Activated CD8-positive, alpha-beta T cell treated with anti-CD3 and anti-CD28 coated beads, Interleukin-2, amount 10 ng/mL, durations not matched to agents 7 days and 5 days (primary cell): Measurements from ENCODE around the gene PRKCZ. TPM values are rescaled to one million over a fixed set of nuclear protein-coding genes. Genes with fewer than 3 reads are reported as not detected.

Experiments used
- ATAC-seq: fragments of 150-1000 bp; cut with Tn5 transposase; one replicate; pipeline ENCODE4 v1.10.0; 2021; ENCODE audit warnings: moderate library complexity
- CTCF ChIA-PET: fragments of 350-600 bp; sonication (Branson Sonifier 250); formaldehyde crosslinking; loops from one replicate; lab custom pipeline; 2021; ENCODE audit warnings: antibody characterized with exemption; lab: Charles Lee
- POLR2A ChIA-PET: fragments of 350-600 bp; sonication (Branson Sonifier 250); formaldehyde crosslinking; loops from one replicate; lab custom pipeline; 2021; ENCODE audit warnings: antibody characterized with exemption; lab: Charles Lee
- DNase-seq: peaks from one replicate; pipeline ENCODE4 v3.0.0-alpha.2; 2020
- H3K27ac Mint-ChIP-seq: one replicate; pipeline ENCODE4 v1.8.0; 2021; ENCODE audit warnings: mild to moderate bottlenecking, mixed read lengths
- H3K27me3 Mint-ChIP-seq: one replicate; pipeline ENCODE4 v1.8.0; 2021; ENCODE audit warnings: low read depth, mixed read lengths
- H3K36me3 Mint-ChIP-seq: one replicate; pipeline ENCODE4 v1.8.0; 2021; ENCODE audit warnings: low read depth, mixed read lengths
- H3K4me1 Mint-ChIP-seq: one replicate; pipeline ENCODE4 v1.8.0; 2021; ENCODE audit warnings: low read depth, mixed read lengths
- H3K4me3 Mint-ChIP-seq: one replicate; pipeline ENCODE4 v1.8.0; 2021; ENCODE audit warnings: mild to moderate bottlenecking, mixed read lengths
- H3K9me3 Mint-ChIP-seq: one replicate; pipeline ENCODE4 v1.8.0; 2022; ENCODE audit warnings: mixed read lengths; ENCODE audit not compliant: insufficient read depth
- total RNA-seq, 2 experiments: library from RNA; stranded (reverse); gene quantifications; one replicate each; pipeline ENCODE4 v1.2.3, GENCODE V29; 2021

Gene PRKCZ
- total RNA-seq, 2 experiments from 2014 or later: 11.4 to 12.9 TPM

- H3K4me1 Mint-ChIP-seq: peaks cover 16% of the 10 kb centered on the region
- H3K27ac Mint-ChIP-seq: no peak overlapping the region
- peak overlapping the region; percentile 62 for H3K4me3 Mint-ChIP-seq
- no peaks in the 10 kb centered on the region for H3K36me3 Mint-ChIP-seq
- ChIA-PET POLR2A (no interaction called here), CTCF (no interaction called here)
- no peaks in the 10 kb centered on the region for H3K9me3 Mint-ChIP-seq
- H3K27me3 Mint-ChIP-seq: peaks cover 16% of the 10 kb centered on the region
- DNase-seq: peak; percentile 43
- no peak for ATAC-seq
Measured at GRCh38 chr1:2050461-2050792, 216 bp downstream of the PRKCZ start.

DNA sequence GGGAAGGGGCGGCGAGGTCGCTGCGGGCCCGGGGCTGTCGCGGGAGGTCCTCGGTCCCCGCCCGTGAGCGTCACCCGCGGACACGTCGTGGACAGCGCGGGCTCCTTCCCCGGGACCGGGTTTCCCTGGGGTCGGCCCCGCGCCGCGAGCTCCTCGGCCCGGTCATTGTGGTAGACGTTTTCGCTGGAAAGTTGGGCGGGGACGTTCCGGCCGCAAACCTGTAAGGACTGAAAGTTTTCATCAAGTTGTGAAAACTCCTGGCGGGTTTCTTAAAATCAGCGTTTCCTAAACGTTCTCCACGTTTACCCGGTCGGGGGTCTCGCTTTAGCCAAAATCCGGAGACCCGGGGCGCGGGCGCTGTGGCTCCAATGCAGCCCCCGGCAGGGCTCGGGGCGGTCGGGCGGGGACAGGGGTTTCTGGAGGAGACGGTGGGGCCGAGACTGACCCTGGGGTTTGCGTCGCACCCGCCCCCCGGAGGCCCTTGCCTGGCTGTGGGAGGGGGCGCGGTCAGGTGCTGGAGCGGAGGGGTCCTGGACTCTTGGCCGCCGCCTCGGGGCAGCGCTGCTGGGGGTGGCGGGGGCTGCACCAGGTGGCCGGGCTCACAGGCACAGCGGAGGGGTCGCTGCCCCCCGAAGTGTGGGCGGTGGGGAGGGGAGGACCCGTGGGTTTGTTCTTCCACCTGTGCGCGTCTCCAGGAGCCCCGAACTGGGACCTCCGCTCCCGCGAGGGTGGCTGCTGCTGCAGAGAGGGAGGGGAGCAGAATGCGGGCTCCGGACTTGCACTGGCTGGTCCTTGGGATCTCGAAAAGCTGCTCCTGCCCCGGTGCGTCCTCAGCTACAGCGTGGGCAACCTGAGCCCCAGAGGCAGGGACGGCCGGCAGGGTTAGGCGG is 827 bp downstream of the PRKCZ start:
- Mint-ChIP-seq H3K27ac (no peak overlapping the region), H3K4me3 (peak overlapping the region; percentile 62), H3K9me3 (no peaks in the 10 kb centered on the region), H3K27me3 (peaks cover 14% of the 10 kb centered on the region), H3K4me1 (peaks cover 11% of the 10 kb centered on the region), H3K36me3 (no peaks in the 10 kb centered on the region)
- ChIA-PET POLR2A (no interaction called here), CTCF (no interaction called here)
- ATAC-seq (no peak), DNase-seq (no peak)

- ChIA-PET POLR2A (no interaction called here), CTCF (no interaction called here)
- H3K36me3 Mint-ChIP-seq: no peaks in the 10 kb centered on the region
- peaks cover 14% of the 10 kb centered on the region for H3K27me3 Mint-ChIP-seq
- peaks cover 11% of the 10 kb centered on the region for H3K4me1 Mint-ChIP-seq
- ATAC-seq: no peak
- no peak overlapping the region for H3K27ac Mint-ChIP-seq
- no peaks in the 10 kb centered on the region for H3K9me3 Mint-ChIP-seq
- no peak overlapping the region for H3K4me3 Mint-ChIP-seq
- DNase-seq: no peak
Measured at GRCh38 chr1:2052054-2052679, 2.0 kb downstream of the PRKCZ start.

- DNase-seq: no peak
- Mint-ChIP-seq H3K27me3 (peaks cover 14% of the 10 kb centered on the region), H3K9me3 (no peaks in the 10 kb centered on the region), H3K4me3 (no peak overlapping the region), H3K36me3 (no peaks in the 10 kb centered on the region), H3K4me1 (peaks cover 11% of the 10 kb centered on the region), H3K27ac (peak overlapping the region; percentile 69)
- no peak for ATAC-seq
- ChIA-PET POLR2A (no interaction called here), CTCF (interaction anchor here (0.9 kb wide), 1 partner anchor 8 kb away, joined by 3 read pairs; no protein-coding TSS in a partner anchor)
Measured at GRCh38 chr1:2052756-2053155, 2.5 kb downstream of the PRKCZ start.

DNA sequence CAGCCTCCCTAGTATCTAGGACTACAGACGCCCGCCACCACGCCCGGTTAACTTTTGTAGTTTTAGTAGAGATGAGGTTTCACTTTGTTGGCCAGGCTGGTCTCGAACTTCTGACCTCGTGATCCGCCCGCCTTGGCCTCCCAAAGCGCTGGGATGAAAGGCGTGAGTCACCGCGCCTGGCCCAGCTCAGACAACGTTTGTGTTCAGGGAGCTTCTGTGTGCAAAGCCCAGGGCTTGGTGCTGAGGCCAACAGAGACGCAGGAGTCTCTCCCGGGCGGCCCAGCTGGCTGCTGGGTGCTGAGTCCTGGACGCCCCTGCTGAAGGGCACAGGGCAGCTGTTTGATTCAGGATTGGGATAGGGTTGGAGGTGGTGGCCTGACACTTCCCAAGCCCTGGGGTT is 3.0 kb downstream of the PRKCZ start:
- CTCF ChIA-PET: interaction anchor here (0.9 kb wide), 1 partner anchor 9 kb away, joined by 3 read pairs; no protein-coding TSS in a partner anchor
- DNase-seq (no peak), ATAC-seq (no peak)
- POLR2A ChIA-PET: no interaction called here
- H3K27me3 Mint-ChIP-seq: peaks cover 13% of the 10 kb centered on the region
- peaks cover 11% of the 10 kb centered on the region for H3K4me1 Mint-ChIP-seq
- H3K4me3 Mint-ChIP-seq: no peak overlapping the region
- no peaks in the 10 kb centered on the region for H3K9me3 Mint-ChIP-seq
- H3K36me3 Mint-ChIP-seq: no peaks in the 10 kb centered on the region
- no peak overlapping the region for H3K27ac Mint-ChIP-seq

- no peak for ATAC-seq
Measured at GRCh38 chr1:2053784-2054376, 3.7 kb downstream of the PRKCZ start.

DNA sequence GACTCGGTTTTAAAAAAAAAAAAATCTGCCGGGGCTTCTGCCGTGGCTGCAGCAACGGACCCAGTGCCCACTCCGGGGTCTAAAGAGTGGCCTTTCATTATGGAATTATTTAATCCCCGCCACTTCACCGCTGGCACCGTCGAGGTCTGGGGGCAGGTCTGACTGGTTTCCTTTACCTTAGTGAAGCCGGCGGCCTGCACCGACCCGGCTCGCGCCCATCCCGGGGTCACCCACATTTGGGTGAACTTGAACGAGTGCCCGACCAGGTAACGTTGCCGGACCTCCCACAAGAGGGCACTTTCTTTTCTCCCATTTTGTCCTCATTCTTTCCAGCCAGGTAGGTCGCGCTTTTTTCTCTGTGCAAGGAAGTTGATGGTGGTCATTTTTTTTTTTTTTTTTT is 4.3 kb downstream of the PRKCZ start:
- Mint-ChIP-seq H3K4me3 (no peak overlapping the region), H3K27me3 (peaks cover 7% of the 10 kb centered on the region), H3K36me3 (no peaks in the 10 kb centered on the region), H3K9me3 (no peaks in the 10 kb centered on the region), H3K4me1 (peaks cover under 1% of the 10 kb centered on the region), H3K27ac (no peak overlapping the region)
- DNase-seq: no peak
- ChIA-PET POLR2A (no interaction called here), CTCF (no interaction called here)
- ATAC-seq: no peak

More at GRCh38 chr1:2053784-2054376, 3.7 kb downstream of the PRKCZ start:
- Mint-ChIP-seq H3K4me1 (peaks cover 7% of the 10 kb centered on the region), H3K4me3 (no peak overlapping the region), H3K27me3 (peaks cover 9% of the 10 kb centered on the region), H3K27ac (no peak overlapping the region), H3K36me3 (no peaks in the 10 kb centered on the region), H3K9me3 (no peaks in the 10 kb centered on the region)
- POLR2A ChIA-PET: no interaction called here
- CTCF ChIA-PET: no interaction called here
- no peak for DNase-seq

DNA sequence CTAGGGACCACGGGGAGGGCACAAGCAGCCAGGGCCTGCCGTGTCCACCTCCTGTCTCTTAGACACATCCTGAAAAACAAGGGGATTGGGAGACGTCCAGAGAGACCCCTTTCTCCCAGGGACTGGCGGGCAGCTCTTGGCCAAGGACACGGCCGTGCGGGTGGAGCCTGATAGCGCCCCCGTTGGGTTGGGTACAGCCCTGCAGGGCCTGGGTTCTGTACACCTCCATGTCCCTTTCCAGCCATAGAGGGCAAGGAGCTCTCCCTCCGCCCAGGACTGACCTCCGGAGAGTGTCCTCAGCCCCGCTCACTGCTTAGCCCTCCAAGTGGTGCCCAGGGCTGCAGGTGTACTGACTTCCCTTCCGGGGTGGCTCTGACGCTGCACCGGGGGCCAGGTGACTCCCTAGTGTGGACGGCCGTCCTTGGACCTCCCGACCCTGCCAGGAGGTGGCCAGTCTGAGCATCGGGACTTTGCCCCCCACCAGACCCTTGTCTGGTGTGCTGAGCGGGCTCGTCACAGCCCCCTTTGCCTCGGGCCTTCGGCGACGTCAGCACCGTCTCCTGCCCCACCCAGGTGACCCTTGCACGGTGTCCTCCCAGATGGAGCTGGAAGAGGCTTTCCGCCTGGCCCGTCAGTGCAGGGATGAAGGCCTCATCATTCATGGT is 5.8 kb downstream of the PRKCZ start:
- no peak overlapping the region for H3K4me3 Mint-ChIP-seq
- ChIA-PET POLR2A (interaction anchor here (0.6 kb wide), 1 partner anchor 1412 kb away, joined by 3 read pairs; no protein-coding TSS in a partner anchor), CTCF (interaction anchor here (1.1 kb wide), 1 partner anchor 11 kb away, joined by 6 read pairs; no protein-coding TSS in a partner anchor)
- no peaks in the 10 kb centered on the region for H3K4me1 Mint-ChIP-seq
- H3K36me3 Mint-ChIP-seq: no peaks in the 10 kb centered on the region
- peaks cover 7% of the 10 kb centered on the region for H3K27me3 Mint-ChIP-seq
- no peak for ATAC-seq
- no peak overlapping the region for H3K27ac Mint-ChIP-seq
- no peak for DNase-seq
- H3K9me3 Mint-ChIP-seq: no peaks in the 10 kb centered on the region

DNA sequence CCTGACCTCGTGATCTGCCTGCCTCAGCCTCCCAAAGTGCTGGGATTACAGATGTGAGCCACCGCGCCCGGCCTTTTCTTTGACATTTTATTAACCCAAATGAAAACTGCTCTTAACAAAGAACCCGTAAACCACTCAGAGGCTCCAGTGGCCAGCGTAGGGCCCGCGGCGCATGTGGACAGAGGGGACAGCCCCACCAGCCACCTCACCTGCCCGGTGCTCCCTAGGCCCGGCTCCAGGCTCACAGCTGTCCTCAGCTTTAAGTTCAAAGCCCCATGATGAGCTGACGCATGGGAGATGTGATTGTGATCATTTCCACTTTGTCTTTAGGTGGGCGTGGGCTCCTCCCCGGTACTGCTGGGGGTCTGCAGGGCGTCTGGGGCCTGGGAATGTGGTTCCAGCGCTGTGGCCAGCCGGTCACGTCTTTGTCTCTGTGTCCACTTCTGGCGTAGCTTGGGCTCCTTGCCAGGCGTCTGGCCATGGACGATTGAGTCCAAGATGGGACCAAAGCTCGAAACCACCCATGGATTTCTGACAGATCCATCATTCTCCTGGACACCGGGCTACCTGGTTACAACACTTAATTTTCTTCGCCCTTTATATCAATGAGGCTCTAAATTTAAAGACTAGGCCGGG is 6.9 kb downstream of the PRKCZ start:
- Mint-ChIP-seq H3K27me3 (peaks cover 3% of the 10 kb centered on the region), H3K27ac (no peak overlapping the region), H3K4me3 (no peak overlapping the region), H3K36me3 (no peaks in the 10 kb centered on the region), H3K9me3 (no peaks in the 10 kb centered on the region), H3K4me1 (no peaks in the 10 kb centered on the region)
- CTCF ChIA-PET: interaction anchor here (1.2 kb wide), 1 partner anchor 13 kb away, joined by 4 read pairs; no protein-coding TSS in a partner anchor
- DNase-seq (no peak), ATAC-seq (no peak)
- POLR2A ChIA-PET: no interaction called here

- H3K27me3 Mint-ChIP-seq: no peaks in the 10 kb centered on the region
- ATAC-seq (no peak), DNase-seq (no peak)
- H3K36me3 Mint-ChIP-seq: no peaks in the 10 kb centered on the region
- no peak overlapping the region for H3K4me3 Mint-ChIP-seq
- no peak overlapping the region for H3K27ac Mint-ChIP-seq
- H3K4me1 Mint-ChIP-seq: no peaks in the 10 kb centered on the region
- CTCF ChIA-PET: no interaction called here
- H3K9me3 Mint-ChIP-seq: no peaks in the 10 kb centered on the region
- POLR2A ChIA-PET: no interaction called here
Measured at GRCh38 chr1:2059290-2059953, 9.2 kb downstream of the PRKCZ start.

DNA sequence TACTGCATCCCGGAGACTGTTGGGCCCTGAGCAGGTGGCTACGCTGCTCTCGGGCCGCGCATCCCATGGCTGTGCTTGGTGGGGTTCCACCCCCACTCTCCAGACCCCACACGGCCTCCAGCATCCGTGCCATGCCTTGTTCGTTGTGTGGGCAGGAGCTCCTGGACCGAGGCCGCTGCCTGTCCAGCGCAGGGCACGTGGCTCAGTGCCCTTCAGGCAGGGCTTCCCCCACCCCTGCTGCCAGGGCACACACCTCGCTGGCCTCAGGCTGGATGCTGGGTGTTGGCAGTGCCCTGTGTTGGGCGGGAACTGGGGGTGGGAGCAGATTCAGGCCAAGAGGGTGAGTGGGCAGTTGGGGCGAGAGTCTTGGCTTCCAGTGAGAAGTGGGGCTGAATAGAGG is 9.9 kb downstream of the PRKCZ start:
- Mint-ChIP-seq H3K27ac (no peak overlapping the region), H3K9me3 (no peaks in the 10 kb centered on the region), H3K36me3 (no peaks in the 10 kb centered on the region), H3K27me3 (no peaks in the 10 kb centered on the region), H3K4me1 (no peaks in the 10 kb centered on the region), H3K4me3 (no peak overlapping the region)
- DNase-seq: no peak
- ChIA-PET POLR2A (no interaction called here), CTCF (no interaction called here)
- no peak for ATAC-seq
